GM12878 (cell line): ENCODE measurements around the gene MAD2L2. TPM values are rescaled to one million over a fixed set of nuclear protein-coding genes. Genes with fewer than 3 reads are reported as not detected.

Experiments used
- ATAC-seq: fragments of 200-7000 bp; cut with Tn5 transposase; 3 replicates; pipeline ENCODE4 v1.9.1; 2020; ENCODE audit warnings: mild to moderate bottlenecking, moderate library complexity
- BruUV-seq: library from RNA; stranded (reverse); fragments of 400-500 nt; replicated peaks from 2 replicates; lab custom pipeline; 2021; lab: Mats Ljungman, UMichigan
- CTCF ChIA-PET: fragments of 300-600 bp; sonication (Branson Sonifier 250); formaldehyde crosslinking; extraction: SDS; loops from one replicate; lab custom pipeline; 2021; ENCODE audit warnings: inconsistent platforms; lab: Yijun Ruan, JAX
- POLR2A ChIA-PET: fragments of 350-600 bp; formaldehyde crosslinking; extraction: SDS; loops from one replicate; lab custom pipeline; 2021; ENCODE audit warnings: inconsistent platforms; lab: Charles Lee
- RAD21 ChIA-PET: fragments of 300-600 bp; sonication (Branson Sonifier 250); formaldehyde crosslinking; loops from one replicate; lab custom pipeline; 2023; ENCODE audit warnings: antibody characterized with exemption; ENCODE audit not compliant: unreplicated experiment; lab: Charles Lee
- SMC1A ChIA-PET: fragments of 300-600 bp; sonication (Branson Sonifier 250); formaldehyde crosslinking; loops from one replicate; lab custom pipeline; 2023; ENCODE audit not compliant: unreplicated experiment, uncharacterized antibody; lab: Charles Lee
- DNase-seq: peaks from one replicate; pipeline ENCODE4 v3.0.0-alpha.2; 2011; ENCODE audit warnings: low read depth, low spot score
- FAIRE-seq: peaks from 3 replicates; lab custom pipeline; 2011; peaks lifted over from hg19 to GRCh38; lab: Jason Lieb, UNC
- H2AFZ ChIP-seq: 2 replicates; pipeline ENCODE4 v1.6.0; 2011; ENCODE audit warnings: low read depth, low read length, control low read depth; ENCODE audit not compliant: control insufficient read depth
- H3K27ac ChIP-seq: 2 replicates; pipeline ENCODE4 v1.5.1; 2011; ENCODE audit warnings: control low read depth; ENCODE audit not compliant: control insufficient read depth, insufficient read depth
- H3K27me3 ChIP-seq, 2 experiments: replicated peaks in 1 of 2; 2 replicates each; pipeline versions ENCODE4 v1.6.0 to v1.6.1; 2011; ENCODE audit warnings: low read length in 1 of 2; ENCODE audit not compliant: control insufficient read depth in 2 of 2, insufficient read depth in 2 of 2
- H3K36me3 ChIP-seq, 2 experiments: 2 replicates each; pipeline ENCODE4 v1.5.1; 2011; ENCODE audit warnings: low read length in 1 of 2; ENCODE audit not compliant: control insufficient read depth in 2 of 2, insufficient read depth in 2 of 2
- H3K4me1 ChIP-seq: 2 replicates; pipeline ENCODE4 v1.6.1; 2011; ENCODE audit warnings: mild to moderate bottlenecking, low read length, moderate library complexity, mixed read lengths; ENCODE audit not compliant: control insufficient read depth, insufficient read depth
- H3K4me2 ChIP-seq: 2 replicates; pipeline ENCODE4 v1.6.0; 2011; ENCODE audit warnings: control low read depth; ENCODE audit not compliant: control insufficient read depth, insufficient read depth
- H3K4me3 ChIP-seq: fragments of 200-600 bp; sonication (generic); 2 replicates; pipeline ENCODE4 v1.5.1; 2016
- H3K79me2 ChIP-seq: 2 replicates; pipeline ENCODE4 v1.6.0; 2011; ENCODE audit warnings: low read length; ENCODE audit not compliant: control insufficient read depth, insufficient read depth
- H3K9ac ChIP-seq: 2 replicates; pipeline ENCODE4 v1.8.0; 2011; ENCODE audit warnings: low read length, control low read depth, mixed read lengths; ENCODE audit not compliant: control insufficient read depth, insufficient read depth
- H3K9me3 ChIP-seq: replicated peaks from 3 replicates; pipeline ENCODE4 v1.5.1; 2011; ENCODE audit warnings: mild to moderate bottlenecking, low read length; ENCODE audit not compliant: control insufficient read depth, insufficient read depth
- H4K20me1 ChIP-seq: 2 replicates; pipeline ENCODE4 v1.6.0; 2011; ENCODE audit not compliant: control insufficient read depth, insufficient read depth
- CEBPB ChIP-seq, 2 experiments: fragments of 150-350 bp in 1 of 2; IDR thresholded peaks; 2 replicates each; pipeline ENCODE4 v1.6.1; 2012 to 2014; ENCODE audit warnings: low read depth in 2 of 2, low read length in 2 of 2, borderline replicate concordance in 1 of 2, inconsistent platforms in 1 of 2
- EP300 ChIP-seq, 2 experiments: fragments of 150-350 bp in 1 of 2; IDR thresholded peaks; 2 replicates each; pipeline ENCODE4 v1.6.1; 2011 to 2012; ENCODE audit warnings: low read depth in 2 of 2, low read length in 2 of 2, borderline replicate concordance in 1 of 2, improper control_type of control experiment in 1 of 2, inconsistent platforms in 1 of 2; ENCODE audit not compliant: control insufficient read depth in 1 of 2
- IKZF2 ChIP-seq, 2 experiments: fragments of 450-650 bp; IDR thresholded peaks; 2 replicates each; pipeline ENCODE4 v1.6.1; 2017; ENCODE audit warnings: mild to moderate bottlenecking in 2 of 2, moderate library complexity in 2 of 2
- JUND ChIP-seq: IDR thresholded peaks from 2 replicates; pipeline ENCODE4 v1.6.1; 2012; ENCODE audit warnings: low read depth, mild to moderate bottlenecking, low read length, improper control_type of control experiment, moderate library complexity
- MLLT1 ChIP-seq: fragments of 450-650 bp; IDR thresholded peaks from 2 replicates; pipeline ENCODE4 v1.6.1; 2016; ENCODE audit warnings: mild to moderate bottlenecking
- POLR2AphosphoS5 ChIP-seq: IDR thresholded peaks from 2 replicates; pipeline ENCODE4 v1.6.1; 2011; ENCODE audit warnings: mild to moderate bottlenecking, low read length, inconsistent platforms
- SKIL ChIP-seq: fragments of 450-650 bp; IDR thresholded peaks from 2 replicates; pipeline ENCODE4 v1.6.1; 2017; ENCODE audit warnings: mild to moderate bottlenecking, low read depth, inconsistent platforms; ENCODE audit not compliant: poor library complexity, severe bottlenecking
- SMAD1 ChIP-seq: fragments of 450-650 bp; IDR thresholded peaks from 2 replicates; pipeline ENCODE4 v1.6.1; 2018; ENCODE audit warnings: mild to moderate bottlenecking, low read depth; ENCODE audit not compliant: partially characterized antibody
- SMARCA5 ChIP-seq: fragments of 450-650 bp; IDR thresholded peaks from 2 replicates; pipeline ENCODE4 v1.6.1; 2017; ENCODE audit warnings: mild to moderate bottlenecking
- WRNIP1 ChIP-seq: IDR thresholded peaks from 2 replicates; pipeline ENCODE4 v1.6.1; 2011; ENCODE audit warnings: low read depth, low read length, improper control_type of control experiment, borderline replicate concordance
- WGBS: methylation state at CpG from one replicate; pipeline ENCODE4 v1.1.6; 2016; ENCODE audit warnings: low lambda C conversion rate; ENCODE audit not compliant: insufficient replicate concordance, insufficient coverage; ENCODE audit errors: missing lambda C conversion rate; 5-methylcytosine and 5-hydroxymethylcytosine counted together
- in situ Hi-C: fragments of 300-500 bp; cut with MboI; formaldehyde crosslinking; loops from 9 replicates; pipeline ENCODE4 v1.14.3; 2018; ENCODE audit warnings: mixed read lengths
- intact Hi-C: fragments of 100-400 bp; cut with micrococcal nuclease; formaldehyde crosslinking; loops from one replicate; pipeline ENCODE4 v1.14.2; 2022; ENCODE audit not compliant: unreplicated experiment
- polyA plus RNA-seq, 11 experiments: library from polyadenylated mRNA; depleted of rRNA in 4 of 11; unstranded in 6 of 11; stranded (reverse) in 5 of 11; fragments of >200 nt; fragmentation: Nextera tagmentation in 4 of 11; fragmentation: Illumina TruSeq in 1 of 11; extraction: Ambion mirVana in 4 of 11; extraction: Trizol in 1 of 11; gene quantifications; 1 replicate in 1 of 11; 2 replicates in 10 of 11; pipeline versions ENCODE4 v1.2.1 to v1.2.3, GENCODE V29; 2011 to 2016; ENCODE audit warnings: inconsistent platforms in 2 of 11, missing spikeins in 2 of 11, low read depth in 1 of 11
- total RNA-seq, 4 experiments: library from RNA; depleted of rRNA in 3 of 4; stranded (reverse); fragments of >200 nt in 3 of 4; fragmentation: Illumina TruSeq in 1 of 4; extraction: Trizol in 1 of 4; gene quantifications; 2 replicates each; pipeline versions ENCODE4 v1.2.1 to v1.2.3, GENCODE V29; 2013 to 2021

The MAD2L2 gene
- total and polyA plus RNA-seq, 10 of the 15 experiments (the other 5 are each of a cell fraction or from before 2014, with no cell fraction given), result 3.5 to 95.0 (median 53.2) TPM

GRCh38 chr1:11657654-11658053, 23.3 kb downstream of the MAD2L2 start:
- Histone ChIP-seq H4K20me1 (no peaks in the 10 kb centered on the region), H3K9me3 (no peaks in the 10 kb centered on the region), H3K79me2 (no peaks in the 10 kb centered on the region), H3K9ac (no peak overlapping the region), H3K27me3 (no peaks in the 10 kb centered on the region), H2AFZ (no peak overlapping the region), H3K4me3 (no peak overlapping the region), H3K4me2 (no peak overlapping the region), H3K4me1 (peaks cover 5% of the 10 kb centered on the region), H3K36me3 (peaks cover 0 to 5% of the 10 kb centered on the region in 2 experiments; a peak in 1 of 4 replicates), H3K27ac (no peak overlapping the region)
- DNase-seq, result no peak
- FAIRE-seq, result no peak
- TF ChIP-seq SMAD1 (peak; percentile 86), JUND (no peak), CEBPB (IDR thresholded peaks at IDR 0.05; ENCODE audit: borderline replicate concordance in 1 of 2, low read depth in 2 of 2, low read length in 2 of 2) (no peak), SKIL (peak; percentile 62), WRNIP1 (no peak), MLLT1 (no peak), POLR2AphosphoS5 (0 out of 2 replicates have a peak, but pooled peaks have one; percentile 29), IKZF2 (IDR thresholded peaks at IDR 0.05) (no peak), EP300 (IDR thresholded peaks at IDR 0.05; ENCODE audit: borderline replicate concordance in 1 of 2, control insufficient read depth in 1 of 2, low read depth in 2 of 2, low read length in 2 of 2) (no peak), SMARCA5 (no peak)
- ChIA-PET POLR2A (no interaction called here), SMC1A (interaction anchor here (0.7 kb wide), 1 partner anchor 12 kb away, joined by 3 read pairs; no protein-coding TSS in a partner anchor), CTCF (interaction anchor here (0.8 to 2.5 kb wide), 2 partner anchors 62 to 65 kb away, joined by 3 to 9 read pairs; no protein-coding TSS in a partner anchor), RAD21 (no interaction called here)
- 85% methylated on average over 6 of the region's 6 CpGs for WGBS
- BruUV-seq, result no TSS peak
- intact Hi-C loops (no loop called here), in situ Hi-C loops (loop anchor here (5.0 kb wide), 1 partner anchor 60 kb away; no protein-coding TSS in a partner anchor)
- no peak for ATAC-seq
